Adrenal gland (tissue), 5 donors: ENCODE results near the gene UTP14A.

Source experiments
- POLR2A ChIP-seq, 2 donors: fragments of 450-650 bp; IDR thresholded peaks; one replicate each; pipeline ENCODE4 v1.6.1; 2017; ENCODE audit warnings: antibody characterized with exemption in 2 of 2, mild to moderate bottlenecking in 2 of 2, moderate library complexity in 1 of 2
- TF ChIP-seq, protein P1 (sequence below), 6 experiments: fragments of 450-650 bp in 4 of 6; fragments of 200-600 bp in 2 of 6; sonication (generic) in 1 of 6; IDR thresholded peaks; 1 replicate in 5 of 6; 2 replicates in 1 of 6; pipeline versions ENCODE4 v1.5.1 to v1.8.0; 2016 to 2021; ENCODE audit warnings: antibody characterized with exemption in 6 of 6, mild to moderate bottlenecking in 2 of 6, moderate library complexity in 1 of 6
- donor health status: DM: no; HTN: no; CAD: no.

DNA sequence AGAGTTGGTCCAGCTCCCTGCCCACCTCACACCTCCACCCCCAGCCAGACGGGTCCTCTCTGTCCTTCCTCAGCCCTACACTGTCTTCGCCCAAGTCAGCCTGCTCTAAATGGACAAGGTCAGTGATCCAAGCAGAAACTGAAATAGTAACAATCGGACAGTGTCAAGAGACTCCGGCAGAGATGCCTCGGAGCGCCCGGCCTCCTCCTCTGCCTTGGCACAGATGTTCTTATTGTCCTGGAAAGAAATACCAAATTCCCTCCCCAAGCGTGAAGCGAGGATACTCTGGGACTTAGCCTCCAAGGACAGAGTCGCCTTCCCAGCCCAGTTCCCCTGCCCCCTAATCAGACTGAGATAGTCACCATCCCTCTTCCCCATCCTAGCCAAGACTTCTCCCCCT lies 28.5 kb downstream of the UTP14A start:
- TF ChIP-seq POLR2A (IDR thresholded peaks at IDR 0.05): no peak
- TF ChIP-seq, protein P1, sequence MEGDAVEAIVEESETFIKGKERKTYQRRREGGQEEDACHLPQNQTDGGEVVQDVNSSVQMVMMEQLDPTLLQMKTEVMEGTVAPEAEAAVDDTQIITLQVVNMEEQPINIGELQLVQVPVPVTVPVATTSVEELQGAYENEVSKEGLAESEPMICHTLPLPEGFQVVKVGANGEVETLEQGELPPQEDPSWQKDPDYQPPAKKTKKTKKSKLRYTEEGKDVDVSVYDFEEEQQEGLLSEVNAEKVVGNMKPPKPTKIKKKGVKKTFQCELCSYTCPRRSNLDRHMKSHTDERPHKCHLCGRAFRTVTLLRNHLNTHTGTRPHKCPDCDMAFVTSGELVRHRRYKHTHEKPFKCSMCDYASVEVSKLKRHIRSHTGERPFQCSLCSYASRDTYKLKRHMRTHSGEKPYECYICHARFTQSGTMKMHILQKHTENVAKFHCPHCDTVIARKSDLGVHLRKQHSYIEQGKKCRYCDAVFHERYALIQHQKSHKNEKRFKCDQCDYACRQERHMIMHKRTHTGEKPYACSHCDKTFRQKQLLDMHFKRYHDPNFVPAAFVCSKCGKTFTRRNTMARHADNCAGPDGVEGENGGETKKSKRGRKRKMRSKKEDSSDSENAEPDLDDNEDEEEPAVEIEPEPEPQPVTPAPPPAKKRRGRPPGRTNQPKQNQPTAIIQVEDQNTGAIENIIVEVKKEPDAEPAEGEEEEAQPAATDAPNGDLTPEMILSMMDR (IDR thresholded peaks at IDR 0.05): no peak
